AG10803 (cell line): ENCODE data around the gene ARHGEF11.

ENCODE experiments used
- DNase-seq: peaks from one replicate; pipeline ENCODE4 v3.0.0; 2010; ENCODE audit warnings: low read depth
- H3K4me3 ChIP-seq: 2 replicates; pipeline ENCODE4 v1.5.1; 2011; ENCODE audit warnings: mild to moderate bottlenecking, low read length, control low read depth
- TF ChIP-seq, protein P1 (sequence below): conservative IDR thresholded peaks from 2 replicates; pipeline ENCODE4 v1.5.1; 2011; ENCODE audit warnings: mild to moderate bottlenecking, low read length, control low read depth, inconsistent platforms

ARHGEF11 gene

DNA sequence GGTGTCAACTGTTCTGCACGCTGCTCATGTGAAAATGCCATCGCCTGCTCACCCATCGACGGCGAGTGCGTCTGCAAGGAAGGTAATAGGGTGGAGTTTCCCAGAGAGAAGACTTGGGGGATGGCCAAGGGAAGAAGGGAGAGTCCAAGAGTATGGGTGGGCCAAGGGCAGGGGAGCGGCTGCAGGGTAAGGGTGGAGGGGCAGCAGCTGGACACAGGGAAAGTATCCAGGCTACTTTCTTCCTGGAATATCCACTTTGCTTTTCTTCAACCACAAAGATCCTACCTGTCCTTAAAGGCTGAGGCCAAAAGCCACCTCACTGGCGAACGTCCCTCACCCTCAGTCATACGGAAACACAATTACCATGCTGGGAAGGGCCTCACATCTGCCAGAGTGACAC, 136.6 kb downstream of the ARHGEF11 start:
- no peak for DNase-seq
- H3K4me3 ChIP-seq: no peak overlapping the region
- TF ChIP-seq, protein P1, sequence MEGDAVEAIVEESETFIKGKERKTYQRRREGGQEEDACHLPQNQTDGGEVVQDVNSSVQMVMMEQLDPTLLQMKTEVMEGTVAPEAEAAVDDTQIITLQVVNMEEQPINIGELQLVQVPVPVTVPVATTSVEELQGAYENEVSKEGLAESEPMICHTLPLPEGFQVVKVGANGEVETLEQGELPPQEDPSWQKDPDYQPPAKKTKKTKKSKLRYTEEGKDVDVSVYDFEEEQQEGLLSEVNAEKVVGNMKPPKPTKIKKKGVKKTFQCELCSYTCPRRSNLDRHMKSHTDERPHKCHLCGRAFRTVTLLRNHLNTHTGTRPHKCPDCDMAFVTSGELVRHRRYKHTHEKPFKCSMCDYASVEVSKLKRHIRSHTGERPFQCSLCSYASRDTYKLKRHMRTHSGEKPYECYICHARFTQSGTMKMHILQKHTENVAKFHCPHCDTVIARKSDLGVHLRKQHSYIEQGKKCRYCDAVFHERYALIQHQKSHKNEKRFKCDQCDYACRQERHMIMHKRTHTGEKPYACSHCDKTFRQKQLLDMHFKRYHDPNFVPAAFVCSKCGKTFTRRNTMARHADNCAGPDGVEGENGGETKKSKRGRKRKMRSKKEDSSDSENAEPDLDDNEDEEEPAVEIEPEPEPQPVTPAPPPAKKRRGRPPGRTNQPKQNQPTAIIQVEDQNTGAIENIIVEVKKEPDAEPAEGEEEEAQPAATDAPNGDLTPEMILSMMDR: no peak

DNA sequence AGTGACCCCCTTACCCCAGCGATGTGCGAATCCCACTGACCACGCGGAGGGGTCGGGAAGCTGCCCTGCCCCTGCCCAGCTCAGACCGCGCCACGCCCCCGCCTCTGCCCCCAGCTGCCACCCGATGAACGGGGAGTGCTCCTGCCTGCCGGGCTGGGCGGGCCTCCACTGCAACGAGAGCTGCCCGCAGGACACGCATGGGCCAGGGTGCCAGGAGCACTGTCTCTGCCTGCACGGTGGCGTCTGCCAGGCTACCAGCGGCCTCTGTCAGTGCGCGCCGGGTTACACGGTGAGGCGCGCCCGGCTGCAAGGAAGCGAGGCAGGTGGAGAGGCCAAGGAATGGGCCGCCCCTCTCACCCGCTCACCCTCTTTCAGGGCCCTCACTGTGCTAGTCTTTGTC, 137.0 kb downstream of the ARHGEF11 start:
- no peak overlapping the region for H3K4me3 ChIP-seq
- no peak for DNase-seq
- TF ChIP-seq, protein P1: no peak

DNA sequence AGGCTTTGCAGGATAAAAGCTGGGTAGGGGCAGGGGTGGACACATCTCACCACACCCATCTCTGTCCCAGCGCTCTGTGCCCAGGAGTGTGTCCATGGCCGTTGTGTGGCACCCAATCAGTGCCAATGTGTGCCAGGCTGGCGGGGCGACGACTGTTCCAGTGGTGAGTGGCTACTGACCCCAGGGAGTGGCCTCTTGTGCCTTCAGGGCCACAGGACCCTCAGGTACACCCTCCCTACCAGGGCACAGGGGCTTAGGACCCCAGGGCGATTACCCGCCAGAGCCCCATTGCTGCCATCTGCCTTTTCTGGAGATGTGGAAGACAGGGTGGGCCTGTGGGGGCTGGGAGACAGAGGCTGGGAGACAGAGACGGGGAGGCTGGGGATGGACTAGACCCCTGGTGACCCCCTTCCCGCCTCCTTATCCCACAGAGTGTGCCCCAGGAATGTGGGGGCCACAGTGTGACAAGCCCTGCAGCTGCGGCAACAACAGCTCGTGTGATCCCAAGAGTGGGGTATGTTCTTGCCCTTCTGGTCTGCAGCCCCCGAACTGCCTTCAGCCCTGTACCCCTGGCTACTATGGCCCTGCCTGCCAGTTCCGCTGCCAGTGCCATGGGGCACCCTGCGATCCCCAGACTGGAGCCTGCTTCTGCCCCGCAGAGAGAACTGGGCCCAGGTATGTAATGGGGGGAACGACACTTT, 139.2 kb downstream of the ARHGEF11 start:
- no peak overlapping the region for H3K4me3 ChIP-seq
- DNase-seq: no peak
- TF ChIP-seq, protein P1: no peak

DNA sequence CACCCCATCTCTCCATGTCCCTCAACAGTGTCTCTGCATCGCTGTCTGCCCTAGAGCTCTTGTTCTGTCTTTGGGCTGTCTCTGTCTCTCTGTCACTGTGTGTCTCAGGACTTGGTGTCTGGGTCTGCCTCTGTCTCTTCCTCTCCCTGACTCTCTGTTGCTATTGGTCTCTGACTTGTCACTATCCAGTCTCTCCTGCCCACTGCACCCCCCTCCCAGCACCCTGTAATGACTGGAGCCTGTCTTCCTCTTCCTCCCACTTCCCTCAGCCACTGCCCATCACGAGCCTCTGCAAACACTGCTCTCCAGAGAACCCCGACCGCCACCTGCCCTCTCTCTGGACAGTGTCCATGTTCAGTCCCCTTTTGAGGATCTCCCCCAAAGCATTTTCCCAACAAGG, 139.9 kb downstream of the ARHGEF11 start:
- TF ChIP-seq, protein P1: no peak
- no peak overlapping the region for H3K4me3 ChIP-seq
- no peak for DNase-seq

DNA sequence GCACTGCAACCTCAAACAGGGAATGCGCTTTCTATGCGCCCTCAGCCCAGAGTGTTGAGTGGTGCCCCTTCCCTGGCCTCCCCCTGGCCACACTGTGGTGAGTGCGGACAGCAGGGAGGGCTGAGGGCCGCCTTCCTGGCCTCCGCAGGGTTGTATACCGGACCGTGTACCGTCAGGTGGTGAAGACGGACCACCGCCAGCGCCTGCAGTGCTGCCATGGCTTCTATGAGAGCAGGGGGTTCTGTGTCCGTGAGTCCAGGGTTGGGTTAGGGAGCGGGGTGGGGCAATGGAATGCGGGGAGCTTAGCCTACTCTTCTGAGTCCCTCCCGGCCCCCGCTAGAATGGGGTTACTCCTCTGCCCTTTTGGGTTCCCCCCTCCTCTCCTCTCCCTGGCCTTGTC, 140.4 kb downstream of the ARHGEF11 start:
- TF ChIP-seq, protein P1: no peak
- H3K4me3 ChIP-seq: no peak overlapping the region
- no peak for DNase-seq

DNA sequence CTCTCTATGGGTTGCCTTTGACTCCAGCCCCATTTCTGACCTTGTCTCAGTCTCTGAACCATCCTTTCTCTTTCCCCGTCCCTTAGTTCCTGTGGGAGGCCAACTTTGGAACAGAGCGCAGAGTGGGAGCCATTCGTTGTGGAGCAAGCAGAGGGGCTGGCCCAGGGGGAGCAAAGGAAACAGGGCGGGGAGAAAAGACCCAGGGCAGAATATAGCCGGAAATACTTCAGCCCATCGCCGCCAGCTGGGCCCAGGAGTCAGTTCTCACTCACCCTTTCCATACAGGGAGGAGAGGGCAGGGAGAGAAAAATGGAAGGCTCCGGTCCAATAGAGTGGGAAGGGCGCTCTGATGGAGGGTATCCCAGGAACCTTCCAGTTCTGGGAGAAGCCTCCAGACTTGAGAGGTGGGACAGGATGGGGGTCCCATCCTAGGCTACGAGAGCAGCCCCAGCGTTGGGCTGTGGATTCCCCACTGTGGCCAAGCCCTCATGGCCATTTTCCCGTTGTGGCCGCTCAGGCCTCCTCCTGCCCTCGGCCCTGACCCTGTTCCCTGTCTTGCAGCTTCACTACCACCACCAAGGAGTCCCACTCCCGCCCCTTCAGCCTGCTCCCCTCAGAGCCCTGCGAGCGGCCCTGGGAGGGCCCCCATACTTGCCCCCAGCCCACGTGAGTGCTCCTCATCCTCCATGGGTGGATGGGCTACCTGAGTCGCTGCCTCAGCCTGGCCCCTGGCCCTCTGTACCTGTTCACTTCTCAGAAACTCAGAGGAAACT, 141.2 kb downstream of the ARHGEF11 start:
- no peak for DNase-seq
- no peak overlapping the region for H3K4me3 ChIP-seq
- TF ChIP-seq, protein P1: no peak
